ENCODE data around the gene ABCA3.

Gene ABCA3

GRCh38 chr16:2308089-2308962, 32.2 kb downstream of the ABCA3 start:
- DNase-seq (ENCODE audit: low spot score): no peak

- DNase-seq (ENCODE audit: low spot score): no peak
Observed at GRCh38 chr16:2299915-2300192, 40.7 kb downstream of the ABCA3 start.

- no peak for DNase-seq (ENCODE audit: low spot score)
Observed at GRCh38 chr16:2299121-2299914, 41.2 kb downstream of the ABCA3 start.

- DNase-seq (ENCODE audit: low spot score): no peak
Observed at GRCh38 chr16:2298621-2299020, 41.9 kb downstream of the ABCA3 start.

- DNase-seq (ENCODE audit: low spot score): no peak
Observed at GRCh38 chr16:2297506-2297860, 43.0 kb downstream of the ABCA3 start.

GRCh38 chr16:2296661-2297505, 43.6 kb downstream of the ABCA3 start:
- peak; percentile 8 for DNase-seq (ENCODE audit: low spot score)

GRCh38 chr16:2295056-2295798, 45.3 kb downstream of the ABCA3 start:
- DNase-seq (ENCODE audit: low spot score): no peak

GRCh38 chr16:2292221-2292620, 48.3 kb downstream of the ABCA3 start:
- no peak for DNase-seq (ENCODE audit: low spot score)

- no peak for DNase-seq (ENCODE audit: low spot score)
Observed at GRCh38 chr16:2289282-2289681, 51.2 kb downstream of the ABCA3 start.

GRCh38 chr16:2288726-2289125, 51.8 kb downstream of the ABCA3 start:
- DNase-seq (ENCODE audit: low spot score): no peak

- DNase-seq (ENCODE audit: low spot score): no peak
Observed at GRCh38 chr16:2287916-2288547, 52.5 kb downstream of the ABCA3 start.

- no peak for DNase-seq (ENCODE audit: low spot score)
Observed at GRCh38 chr16:2286550-2286949, 54.0 kb downstream of the ABCA3 start.

- no peak for DNase-seq (ENCODE audit: low spot score)
Observed at GRCh38 chr16:2285731-2286191, 54.8 kb downstream of the ABCA3 start.

GRCh38 chr16:2284797-2285576, 55.5 kb downstream of the ABCA3 start:
- no peak for DNase-seq (ENCODE audit: low spot score)

- DNase-seq (ENCODE audit: low spot score): no peak
Observed at GRCh38 chr16:2284001-2284770, 56.3 kb downstream of the ABCA3 start.

GRCh38 chr16:2282866-2283555, 57.5 kb downstream of the ABCA3 start:
- no peak for DNase-seq (ENCODE audit: low spot score)

- DNase-seq (ENCODE audit: low spot score): no peak
Observed at GRCh38 chr16:2282262-2282661, 58.3 kb downstream of the ABCA3 start.

GRCh38 chr16:2280981-2281542, 59.5 kb downstream of the ABCA3 start:
- DNase-seq (ENCODE audit: low spot score): no peak

- no peak for DNase-seq (ENCODE audit: low spot score)
Observed at GRCh38 chr16:2280461-2280860, 60.1 kb downstream of the ABCA3 start.
